D341Med (cell line): ENCODE results near the gene MYO9B.
"Not testable (repeated sequence)": the region's sequence is repeated elsewhere in the genome, so short reads cannot be mapped to it uniquely, and the experiment has no call there.

Experiments
- DNase-seq: peaks from one replicate; pipeline ENCODE4 v3.0.0; 2012; ENCODE audit warnings: low spot score

MYO9B gene

GRCh38 chr19:17116996-17117702, 41.6 kb downstream of the MYO9B start:
- no peak for DNase-seq

GRCh38 chr19:17118957-17119356, 43.4 kb downstream of the MYO9B start:
- DNase-seq, result no peak

- DNase-seq, result no peak
Measured at GRCh38 chr19:17121736-17122293, 46.2 kb downstream of the MYO9B start.

GRCh38 chr19:17123041-17123440, 47.5 kb downstream of the MYO9B start:
- no peak for DNase-seq

DNA sequence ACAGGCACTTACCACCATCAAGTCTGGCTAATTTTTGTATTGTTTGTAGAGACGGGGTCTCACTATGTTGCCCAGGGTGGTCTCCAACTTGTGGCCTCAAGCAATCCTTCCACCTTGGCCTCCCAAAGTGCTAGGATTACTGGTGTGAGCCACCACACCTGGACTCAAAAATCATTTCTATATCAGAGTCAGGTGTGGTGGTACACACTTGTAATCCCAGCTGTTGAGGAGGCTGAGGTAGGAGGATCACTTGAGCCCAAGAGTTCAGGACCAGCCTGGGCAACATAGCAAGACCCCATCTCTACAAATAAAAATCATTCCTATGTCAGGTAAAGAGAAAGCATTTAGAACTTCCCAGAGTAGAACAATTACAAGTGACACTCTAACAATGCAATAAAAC, 48.4 kb downstream of the MYO9B start:
- DNase-seq, result no peak

DNA sequence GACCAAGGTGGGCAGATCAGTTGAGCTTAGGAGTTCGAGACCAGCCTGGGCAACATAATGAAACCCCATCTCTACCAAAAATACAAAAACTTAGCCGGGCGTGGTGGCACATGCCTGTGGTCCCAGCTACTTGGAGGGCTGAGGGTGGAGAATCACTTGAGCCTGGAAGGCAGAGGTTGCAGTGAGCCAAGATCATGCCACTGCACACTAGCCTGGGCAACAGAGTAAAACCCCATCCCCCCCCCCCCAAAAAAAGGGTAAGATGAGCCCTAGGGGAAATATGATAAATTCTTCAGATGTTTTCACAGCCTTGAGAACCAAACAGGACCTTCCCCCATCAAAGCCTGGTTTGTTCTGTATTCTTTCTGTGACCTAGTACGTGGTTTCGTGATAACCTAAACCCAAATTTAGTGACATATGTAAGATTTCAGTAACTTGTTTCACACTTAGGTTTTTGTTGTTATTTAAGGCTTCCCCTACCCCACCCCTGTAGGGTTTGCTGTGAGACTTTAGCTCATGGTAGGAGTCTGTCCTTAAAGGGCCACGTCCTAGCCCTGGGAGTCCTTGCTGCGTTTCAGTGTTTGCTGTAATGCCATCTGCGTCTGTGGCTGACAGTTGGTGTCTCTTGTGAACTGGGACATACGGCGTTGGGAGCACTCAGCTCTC, 49.6 kb downstream of the MYO9B start:
- no peak for DNase-seq

DNA sequence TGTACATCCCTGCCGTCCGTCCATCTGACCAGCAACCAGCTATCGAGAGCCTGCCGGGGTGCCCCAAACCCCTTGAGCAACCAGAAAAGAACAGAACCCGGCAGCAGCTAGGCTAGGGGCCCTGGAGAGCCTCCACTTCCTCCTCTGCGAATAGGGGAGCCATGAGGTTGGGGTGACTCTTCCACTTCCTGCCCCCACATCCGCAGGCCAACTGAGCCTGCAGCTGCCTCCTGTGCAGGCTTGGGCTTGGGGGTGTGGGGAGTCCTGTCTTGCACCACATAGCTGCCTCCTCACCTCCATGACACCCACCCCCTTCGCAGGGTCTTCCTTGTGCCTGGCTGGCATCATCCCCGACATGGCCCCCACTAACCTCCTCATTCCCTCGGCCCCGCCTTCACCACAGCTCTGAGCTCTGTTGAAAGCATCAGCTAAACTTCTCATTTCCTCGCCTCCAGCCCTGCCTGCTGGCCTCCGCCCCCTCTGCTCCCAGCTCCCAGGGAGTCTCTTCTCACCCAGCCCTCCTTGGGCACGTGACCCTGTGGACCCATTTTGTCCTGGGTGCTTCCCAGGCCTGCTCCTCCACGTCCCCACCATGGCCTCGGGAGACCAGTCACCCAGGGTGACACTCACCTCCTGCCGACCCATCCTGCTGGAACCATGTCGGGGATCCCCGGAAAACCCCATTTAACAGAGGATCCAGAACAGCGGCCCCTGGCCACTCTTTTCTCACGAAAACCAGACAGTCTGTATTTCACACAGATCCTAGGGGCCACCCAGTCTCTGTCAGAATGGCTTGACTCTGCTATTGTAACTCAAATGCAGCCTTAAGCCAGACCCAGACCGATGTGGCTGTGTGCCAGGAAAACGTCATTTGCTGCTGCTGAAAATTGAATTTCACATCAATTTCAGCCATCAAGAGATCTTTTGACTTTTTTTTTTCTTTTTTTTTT, 50.4 kb downstream of the MYO9B start:
- no peak for DNase-seq

DNA sequence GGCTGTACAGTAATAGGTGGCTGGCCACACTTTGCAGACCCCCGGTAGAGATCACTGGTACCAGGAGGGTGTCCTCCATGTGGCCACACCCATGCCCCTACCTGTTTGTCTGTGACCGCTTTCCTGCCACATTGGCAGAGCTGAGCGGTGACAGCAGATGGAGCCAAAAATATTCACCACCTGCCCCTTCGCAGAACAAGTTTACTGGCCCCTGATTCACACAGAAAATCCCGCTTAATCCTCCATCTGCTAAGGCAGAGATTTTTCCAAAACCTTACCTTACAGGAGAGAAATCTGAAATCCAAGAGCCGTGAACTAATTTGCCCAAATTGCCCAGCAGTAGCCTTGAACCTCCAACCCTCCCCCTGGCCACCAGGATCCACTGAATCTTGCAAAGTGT, 52.1 kb downstream of the MYO9B start:
- DNase-seq, result peak; percentile 78

GRCh38 chr19:17128403-17128802, 52.8 kb downstream of the MYO9B start:
- DNase-seq, result no peak

GRCh38 chr19:17128820-17129219, 53.2 kb downstream of the MYO9B start:
- DNase-seq, result no peak

- no peak for DNase-seq
Measured at GRCh38 chr19:17129377-17129776, 53.8 kb downstream of the MYO9B start.

- DNase-seq, result peak; percentile 90
Measured at GRCh38 chr19:17135001-17135853, 59.6 kb downstream of the MYO9B start.

DNA sequence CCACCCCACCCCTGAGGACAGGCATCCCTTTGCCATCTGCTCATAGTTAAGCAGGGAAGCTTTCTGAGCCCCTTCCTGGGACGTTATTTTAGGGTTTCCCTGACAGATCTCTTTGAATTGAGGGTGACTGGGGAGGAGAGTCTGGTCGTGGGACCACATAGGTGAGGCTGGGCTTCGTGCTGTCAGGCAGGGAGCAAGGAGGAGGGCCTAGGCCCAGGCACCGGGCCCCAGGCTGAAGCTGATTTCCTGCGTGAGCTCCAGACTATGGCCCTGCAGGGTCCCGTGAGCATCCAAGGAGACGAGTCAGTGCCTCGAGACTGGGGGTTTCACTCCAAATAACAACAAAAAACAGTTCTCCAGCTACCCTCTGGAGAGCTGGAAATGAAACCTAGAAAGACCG, 60.4 kb downstream of the MYO9B start:
- DNase-seq, result peak; percentile 50

GRCh38 chr19:17136617-17137016, 61.0 kb downstream of the MYO9B start:
- DNase-seq, result no peak

DNA sequence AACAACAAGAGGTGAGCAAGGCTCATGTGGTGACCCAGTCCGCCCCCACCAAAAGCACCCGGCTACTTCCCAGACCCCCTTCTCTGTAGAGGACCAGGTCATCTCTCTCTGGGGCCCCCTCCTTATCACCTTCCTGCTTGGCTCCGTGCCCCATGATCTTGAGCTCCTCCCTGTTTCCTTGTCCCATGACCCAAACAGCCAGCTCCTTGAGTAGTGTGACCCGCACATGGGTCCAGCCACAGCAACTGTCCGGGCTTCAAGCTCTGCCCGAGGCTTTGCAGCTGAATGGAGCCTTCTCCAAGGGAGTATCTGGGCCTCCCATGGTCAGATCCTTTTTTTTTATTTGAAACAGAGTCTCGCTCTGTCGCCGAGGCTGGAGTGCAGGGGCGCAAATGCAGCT, 61.8 kb downstream of the MYO9B start:
- DNase-seq, result no peak

- not testable (repeated sequence) for DNase-seq
Measured at GRCh38 chr19:17138052-17138846, 62.7 kb downstream of the MYO9B start.

GRCh38 chr19:17138937-17139598, 63.5 kb downstream of the MYO9B start:
- no peak for DNase-seq

DNA sequence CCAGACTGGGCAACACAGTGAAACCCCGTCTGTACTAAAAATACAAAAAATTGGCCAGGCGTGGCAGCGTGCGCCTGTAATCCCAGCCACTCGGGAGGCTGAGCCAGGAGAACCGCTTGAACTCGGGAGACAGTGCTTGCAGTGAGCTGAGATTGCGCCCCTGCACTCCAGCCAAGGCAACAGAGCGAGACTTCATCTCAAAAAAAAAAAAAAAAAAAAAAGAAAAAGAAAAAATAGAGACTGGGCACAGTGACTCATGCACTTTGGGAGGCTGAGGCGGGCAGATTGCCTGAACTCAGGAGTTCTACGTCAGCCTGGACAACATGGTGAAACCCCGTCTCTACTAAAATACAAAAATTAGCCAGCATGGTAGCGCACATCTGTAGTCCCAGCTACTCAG, 69.2 kb downstream of the MYO9B start:
- not testable (repeated sequence) for DNase-seq

DNA sequence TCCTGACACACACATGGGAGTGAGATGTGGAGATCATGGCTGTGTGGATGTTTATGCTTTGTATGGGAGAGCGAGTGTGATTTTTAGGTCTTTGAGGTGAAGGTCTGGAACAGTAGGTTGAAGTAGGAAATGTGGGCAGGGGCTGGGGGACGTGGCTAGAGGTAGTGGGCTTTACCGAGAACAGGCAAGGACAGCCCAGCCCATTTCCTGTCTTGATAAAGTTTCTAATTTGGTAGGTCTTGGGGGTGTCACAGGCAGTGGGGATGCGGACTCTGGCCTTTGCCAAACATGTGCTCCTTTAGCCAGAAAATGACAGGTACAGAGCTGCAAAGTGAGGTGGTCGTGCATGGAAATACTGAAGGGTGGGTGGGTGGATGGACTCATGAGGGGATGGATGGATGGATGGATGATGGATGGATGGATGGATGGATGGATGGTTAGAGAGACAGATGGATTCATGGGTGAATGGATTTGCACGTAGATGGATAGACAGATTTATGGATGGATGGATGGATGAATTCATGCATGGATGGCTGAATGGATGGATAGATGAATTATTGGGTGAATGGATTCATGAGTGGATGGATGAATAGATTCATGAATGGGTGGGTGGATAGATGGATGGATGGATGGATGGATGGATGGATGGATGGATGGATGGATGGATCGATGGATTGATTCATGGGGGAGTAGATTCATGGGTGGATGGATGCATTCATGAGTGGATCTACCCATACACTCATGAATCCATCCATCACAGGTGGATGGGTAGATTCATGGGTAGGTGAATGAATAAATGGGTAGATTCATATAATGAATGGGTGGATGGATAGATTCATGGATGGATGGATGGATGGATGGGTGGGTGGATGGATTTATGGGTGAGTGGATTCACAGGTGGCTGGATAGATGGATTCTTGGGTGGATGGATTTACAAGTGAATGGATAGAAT, 70.2 kb downstream of the MYO9B start:
- no peak for DNase-seq
